Stimulated activated CD4-positive, alpha-beta T cell treated with anti-CD3 and anti-CD28 coated beads, TNF-alpha, amount 100 ng/mL, for 48 hours (primary cell): ENCODE measurements around the gene NNAT.
"Not testable (repeated sequence)": the region's sequence is repeated elsewhere in the genome, so short reads cannot be mapped to it uniquely, and the experiment has no call there.

Experiments used
- DNase-seq, 3 donors: peaks; one replicate each; pipeline ENCODE4 v3.0.0-alpha.2; 2020; ENCODE audit warnings: low read depth in 3 of 3

NNAT gene

DNA sequence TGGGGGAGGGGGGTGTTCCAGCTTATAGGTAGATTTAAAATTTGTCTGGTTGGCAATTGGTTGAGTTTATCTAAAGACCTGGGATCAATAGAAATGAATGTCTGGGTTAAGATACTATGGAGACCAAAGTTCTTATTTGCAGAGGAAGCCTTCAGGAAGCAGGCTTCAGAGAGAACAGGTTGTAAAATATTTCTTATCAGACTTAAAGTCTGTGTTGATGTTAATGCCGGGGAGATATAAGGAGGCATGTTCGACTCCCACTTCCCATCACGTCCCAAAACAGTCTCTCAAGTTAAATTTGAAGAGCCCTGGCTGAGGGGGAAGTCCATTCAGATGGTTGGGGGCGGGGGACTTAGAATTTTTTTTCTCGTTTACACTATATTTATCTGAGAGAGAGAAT, 19.0 kb downstream of the NNAT start:
- DNase-seq: no peak

DNA sequence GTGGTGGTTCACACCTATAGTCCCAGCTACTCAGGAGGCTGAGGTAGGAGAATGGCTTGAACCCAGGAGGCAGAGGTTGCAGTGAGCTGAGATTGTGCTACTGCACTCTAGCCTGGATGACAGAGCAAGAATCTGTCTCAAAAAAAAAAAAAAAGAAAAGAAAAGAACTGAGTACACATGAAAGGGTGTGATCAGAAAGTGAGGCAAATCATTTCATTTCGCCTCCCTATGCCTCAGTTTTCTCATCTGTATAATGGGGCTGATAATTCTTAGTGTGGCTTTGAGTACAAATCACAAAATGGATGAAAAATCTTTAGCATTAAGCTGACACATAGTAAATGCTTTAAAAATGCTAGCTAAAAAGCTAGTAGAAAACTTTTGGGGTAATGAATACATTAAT, 19.8 kb downstream of the NNAT start:
- DNase-seq: not testable (repeated sequence)

DNA sequence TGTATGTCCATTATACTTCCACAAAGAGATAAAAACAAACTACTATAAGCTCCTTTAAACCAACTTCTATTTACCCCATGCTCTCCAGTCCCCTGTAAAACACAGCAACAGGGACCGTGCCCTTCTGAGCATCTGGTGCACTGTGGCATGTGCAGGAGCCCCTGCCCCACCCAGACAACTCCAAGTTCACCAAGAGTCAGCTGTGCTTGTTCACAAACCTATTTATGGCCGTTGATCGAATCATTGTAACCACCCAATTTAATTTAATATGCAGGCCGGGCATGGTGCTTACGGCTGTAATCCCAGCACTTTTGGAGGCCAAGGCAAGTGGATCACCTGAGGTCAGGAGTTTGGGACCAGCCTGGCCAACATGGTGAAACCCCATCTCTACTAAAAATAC, 20.3 kb downstream of the NNAT start:
- DNase-seq: no peak

DNA sequence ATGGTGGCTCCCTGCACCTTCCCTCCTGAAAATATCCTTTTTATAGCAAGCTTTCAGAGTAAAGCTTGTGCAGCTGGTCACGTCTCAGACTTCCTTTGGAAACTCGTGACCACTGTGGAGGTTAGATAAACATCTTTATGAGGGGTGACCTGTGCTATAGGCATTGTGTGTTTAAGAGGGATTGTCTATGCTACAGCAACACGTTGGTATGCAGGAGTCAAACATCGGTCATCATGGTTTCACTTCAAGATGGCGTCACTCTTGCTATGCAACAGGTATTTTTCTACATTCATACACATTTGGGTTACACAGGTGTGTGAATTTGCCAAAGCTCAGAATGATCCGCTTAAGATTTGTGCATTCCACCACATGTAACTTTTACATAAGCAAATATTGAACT, 21.2 kb downstream of the NNAT start:
- DNase-seq: no peak

DNA sequence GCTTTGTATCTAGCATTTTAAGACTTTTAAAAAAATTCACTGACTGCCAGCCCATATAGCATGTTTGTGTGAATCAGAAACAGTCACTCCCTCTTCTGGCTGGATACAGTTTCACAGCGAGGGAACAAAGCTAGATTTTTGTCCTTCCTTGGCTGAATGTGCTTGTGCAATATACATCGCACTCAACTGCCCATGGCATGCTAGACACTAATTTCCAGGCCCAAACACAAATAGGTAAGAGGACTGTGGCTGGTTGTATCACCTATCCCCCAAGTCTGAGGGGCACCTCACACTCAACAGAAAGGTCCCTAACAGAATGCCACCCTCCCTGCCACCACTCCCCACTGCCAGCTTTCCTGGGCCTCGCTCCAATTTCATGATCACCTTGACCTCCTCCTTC, 22.8 kb downstream of the NNAT start:
- no peak for DNase-seq

DNA sequence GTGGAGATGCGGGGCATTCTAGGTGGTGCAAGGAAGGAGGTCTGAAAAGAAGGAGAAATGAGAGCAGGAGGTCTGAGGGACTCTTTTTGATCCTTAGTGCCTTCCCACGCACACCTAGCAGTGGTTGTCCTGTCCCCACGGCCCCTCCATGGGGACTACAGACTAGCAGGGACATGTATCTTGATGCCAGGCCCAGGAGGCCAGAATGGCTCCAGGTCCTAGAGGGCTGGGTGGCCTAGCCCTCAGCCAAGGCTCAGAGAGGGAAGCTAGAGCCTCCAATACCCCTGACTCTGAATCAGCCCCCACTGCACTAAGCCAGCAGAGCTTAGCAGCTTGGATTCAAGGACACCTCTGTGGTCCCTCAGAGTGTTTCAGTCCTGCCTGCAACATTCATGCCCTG, 23.3 kb downstream of the NNAT start:
- DNase-seq: no peak

DNA sequence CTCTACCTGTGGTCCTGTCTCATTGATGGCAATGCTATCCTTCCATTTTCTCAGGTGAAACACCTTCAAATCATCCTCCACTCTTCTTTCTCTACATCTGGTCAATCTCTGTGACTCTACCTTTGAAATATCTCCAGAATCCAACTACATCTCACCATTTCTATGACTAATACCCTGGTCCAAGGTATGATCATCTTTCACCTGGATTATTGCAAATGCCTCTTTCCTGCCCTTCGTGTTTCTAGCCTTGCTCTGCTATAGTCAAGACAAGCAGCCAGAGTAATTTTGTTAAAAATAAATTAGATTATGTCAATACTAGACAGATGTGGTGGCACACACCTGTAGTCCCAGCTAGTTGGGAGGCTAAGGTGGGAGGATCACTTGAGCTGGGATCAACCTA, 24.5 kb downstream of the NNAT start:
- no peak for DNase-seq

DNA sequence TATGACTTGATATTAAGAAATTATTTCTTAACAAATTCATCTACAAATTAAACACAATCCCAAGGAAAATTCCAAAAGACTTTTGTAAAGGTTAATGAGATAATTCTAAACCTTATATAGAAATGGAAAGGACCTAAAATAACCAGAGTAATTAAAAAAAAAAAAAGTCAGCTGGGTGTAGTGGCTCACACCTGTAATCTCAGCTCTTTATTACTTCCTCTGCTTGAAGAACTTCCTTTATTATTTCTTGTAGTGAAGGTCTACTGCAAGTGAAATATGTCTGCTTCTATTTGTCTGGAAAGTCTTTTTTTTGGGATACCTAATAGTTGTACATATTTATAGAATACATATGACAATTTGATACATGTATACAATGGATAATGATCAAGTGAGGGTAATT, 26.9 kb downstream of the NNAT start:
- DNase-seq: no peak

DNA sequence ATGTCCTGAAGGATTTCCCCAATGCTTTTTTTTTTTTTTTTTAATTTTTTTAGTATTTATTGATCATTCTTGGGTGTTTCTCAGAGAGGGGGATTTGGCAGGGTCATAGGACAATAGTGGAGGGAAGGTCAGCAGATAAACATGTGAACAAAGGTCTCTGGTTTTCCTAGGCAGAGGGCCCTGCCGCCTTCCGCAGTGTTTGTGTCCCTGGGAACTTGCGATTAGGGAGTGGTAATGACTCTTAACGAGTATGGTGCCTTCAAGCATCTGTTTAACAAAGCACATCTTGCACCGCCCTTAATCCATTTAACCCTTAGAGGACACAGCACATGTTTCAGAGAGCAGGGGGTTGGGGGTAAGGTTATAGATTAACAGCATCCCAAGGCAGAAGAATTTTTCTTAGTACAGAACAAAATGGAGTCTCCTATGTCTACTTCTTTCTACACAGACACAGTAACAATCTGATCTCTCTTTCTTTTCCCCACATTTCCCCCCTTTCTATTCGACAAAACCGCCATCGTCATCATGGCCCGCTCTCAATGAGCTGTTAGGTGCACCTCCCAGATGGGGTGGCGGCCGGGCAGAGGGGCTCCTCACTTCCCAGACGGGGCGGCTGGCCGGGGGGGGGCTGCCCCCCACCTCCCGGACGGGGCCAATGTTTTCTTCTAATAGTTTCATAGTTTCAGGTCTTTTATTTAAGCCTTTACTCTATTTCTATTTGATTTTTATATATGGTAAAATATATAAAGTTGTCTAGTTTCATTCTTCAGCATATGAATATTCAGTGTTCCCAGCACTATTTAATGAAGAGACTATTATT, 29.3 kb downstream of the NNAT start:
- DNase-seq: not testable (repeated sequence)

DNA sequence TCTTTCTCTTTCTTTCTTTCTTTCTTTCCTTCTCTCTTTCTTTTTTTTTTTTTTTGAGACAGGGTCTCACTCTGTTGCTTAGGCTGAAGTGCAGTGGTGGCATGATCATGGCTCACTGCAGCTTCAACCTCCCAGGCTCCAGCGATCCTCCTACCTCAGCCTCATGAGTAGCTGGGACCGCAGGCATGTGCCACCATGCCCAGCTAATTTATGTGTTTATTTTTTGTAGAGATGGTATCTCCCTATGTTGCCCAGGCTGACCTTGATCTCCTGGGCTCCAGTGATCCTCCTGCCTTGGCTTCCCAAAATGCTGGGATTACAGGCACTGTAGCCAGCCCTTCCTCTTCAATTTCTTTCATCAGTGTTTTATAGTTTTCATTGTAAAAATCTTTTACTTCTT, 30.6 kb downstream of the NNAT start:
- not testable (repeated sequence) for DNase-seq

DNA sequence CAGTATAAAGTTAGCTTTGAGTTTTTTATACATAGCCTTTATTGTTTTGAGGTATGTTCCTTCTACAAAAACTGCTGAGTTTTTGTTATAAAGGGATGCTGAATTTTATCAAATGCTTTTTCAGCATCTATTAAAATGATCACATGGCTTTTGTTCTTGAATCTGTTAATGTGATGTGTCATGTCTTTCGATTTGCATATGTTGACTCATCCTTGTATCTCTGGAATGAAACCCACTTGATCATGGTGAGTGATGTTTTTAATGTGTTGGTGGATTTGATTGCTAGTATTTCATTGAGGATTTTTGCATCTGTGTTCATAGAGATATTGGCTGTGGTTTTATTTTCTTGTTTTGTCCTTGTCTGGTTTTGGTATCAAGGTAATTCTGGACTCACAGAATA, 31.4 kb downstream of the NNAT start:
- no peak for DNase-seq

DNA sequence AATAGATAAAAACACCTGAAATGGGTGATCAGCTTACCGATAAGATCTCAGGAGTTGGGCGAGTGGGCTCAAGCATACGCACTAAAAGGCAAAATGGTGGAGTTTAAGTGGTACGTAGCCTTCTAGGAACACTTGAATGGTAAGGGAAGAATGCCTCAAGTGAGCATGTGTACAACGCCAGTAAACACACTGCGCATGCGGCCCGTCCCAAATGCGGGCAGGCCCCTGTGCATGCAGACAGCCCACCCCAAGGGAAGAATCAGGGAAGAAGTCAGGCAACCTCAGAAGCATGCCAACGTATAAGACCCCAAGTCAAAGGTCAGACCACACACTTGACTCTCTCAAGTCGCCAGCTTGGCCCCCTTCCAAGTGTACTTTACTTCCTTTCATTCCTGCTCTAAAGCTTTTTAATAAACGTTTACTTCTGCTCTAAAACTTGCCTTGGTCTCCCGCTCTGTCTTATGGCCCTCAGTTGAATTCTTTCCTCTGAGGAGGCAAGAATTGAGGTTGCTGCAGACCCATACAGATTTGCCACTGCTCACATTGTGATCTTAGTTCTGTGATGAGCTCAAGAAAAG, 33.8 kb downstream of the NNAT start:
- not testable (repeated sequence) for DNase-seq

DNA sequence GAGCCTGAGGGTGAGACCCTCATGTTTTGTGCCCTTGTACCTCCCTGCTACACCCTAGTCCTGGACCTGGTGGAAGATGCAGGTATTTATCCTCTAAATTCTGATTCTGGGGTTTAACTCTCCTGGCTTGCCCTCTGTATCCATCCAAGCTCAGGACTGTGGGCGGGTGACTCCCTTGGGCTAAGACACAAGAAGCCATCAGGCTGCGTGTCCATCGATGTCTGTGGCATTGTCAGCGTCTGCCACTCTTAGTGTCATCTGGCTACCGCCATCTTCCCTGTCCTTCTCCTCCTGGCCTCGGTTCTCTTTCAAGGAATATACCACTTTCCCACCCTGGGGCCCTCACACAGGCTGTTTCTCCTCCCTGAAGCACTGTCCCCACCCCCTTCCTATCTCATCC, 35.5 kb downstream of the NNAT start:
- DNase-seq: no peak

DNA sequence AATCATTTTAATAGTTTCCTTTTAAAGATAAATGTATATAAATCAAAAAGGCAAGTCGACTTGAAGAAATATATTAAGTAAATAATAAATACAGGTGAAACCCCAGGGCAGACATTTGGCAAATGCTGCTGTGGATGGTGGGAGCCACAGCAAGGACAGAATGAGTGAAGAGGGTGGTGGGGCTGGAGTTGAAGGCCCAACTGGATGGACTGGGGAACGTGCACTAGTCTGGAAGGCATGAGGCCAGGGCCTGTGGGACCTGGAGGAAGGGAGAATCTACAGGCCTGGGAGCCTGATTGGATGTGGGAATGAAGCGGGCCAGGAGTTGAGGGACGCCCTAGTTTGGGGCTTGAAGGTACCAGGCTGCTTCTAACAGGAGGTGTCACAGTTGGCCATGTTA, 37.3 kb downstream of the NNAT start:
- DNase-seq: no peak

DNA sequence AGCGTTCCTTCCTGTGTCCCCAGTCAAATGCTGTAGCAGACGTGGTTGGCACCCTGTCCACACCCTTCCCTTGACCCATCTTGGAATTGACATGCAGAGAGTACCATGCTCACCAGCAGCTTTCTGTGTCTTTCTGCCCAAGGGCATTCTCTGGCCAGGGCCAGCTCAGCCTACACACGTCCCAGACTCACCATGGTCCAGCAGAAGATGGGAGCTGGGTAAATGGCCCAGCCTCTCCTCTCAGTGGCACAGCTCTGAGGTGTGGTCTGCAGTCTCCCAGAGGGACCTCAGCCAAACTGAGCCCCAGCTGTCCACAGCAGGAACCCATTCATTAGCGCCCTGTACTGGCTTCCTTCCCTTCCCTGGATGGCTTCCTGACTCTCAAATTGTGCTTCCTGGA, 37.7 kb downstream of the NNAT start:
- DNase-seq: no peak

DNA sequence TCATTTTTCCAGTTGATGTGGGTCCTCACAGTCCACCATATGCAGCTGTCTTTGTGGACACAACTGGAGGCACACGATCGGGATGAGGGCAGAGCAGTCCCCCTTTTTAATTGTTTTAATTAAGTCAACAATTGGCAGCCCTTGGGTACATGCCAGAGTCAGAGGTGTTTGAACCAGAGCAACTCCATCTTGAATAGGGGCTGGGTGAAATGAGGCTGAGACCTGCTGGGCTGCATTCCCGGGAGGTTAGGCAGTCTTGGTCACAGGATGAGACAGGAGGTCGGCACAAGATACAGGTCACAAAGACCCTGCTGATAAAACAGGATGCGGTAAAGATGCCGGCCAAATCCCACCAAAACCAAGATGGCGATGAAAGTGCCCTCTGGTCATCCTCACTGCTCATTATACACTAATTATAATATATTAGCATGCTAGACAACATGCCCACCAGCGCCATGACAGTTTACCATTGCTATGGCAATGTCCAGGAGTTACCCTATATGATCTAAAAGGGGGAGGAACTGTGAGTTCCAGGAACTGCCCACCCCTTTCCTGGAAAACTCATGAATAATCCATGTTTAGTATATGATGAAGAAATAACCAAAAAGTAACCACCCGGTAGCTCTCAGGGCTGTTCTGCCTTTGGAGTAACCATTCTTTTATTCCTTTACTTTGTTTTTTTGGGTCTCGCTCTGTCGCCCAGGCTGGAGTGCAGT, 38.4 kb downstream of the NNAT start:
- no peak for DNase-seq

DNA sequence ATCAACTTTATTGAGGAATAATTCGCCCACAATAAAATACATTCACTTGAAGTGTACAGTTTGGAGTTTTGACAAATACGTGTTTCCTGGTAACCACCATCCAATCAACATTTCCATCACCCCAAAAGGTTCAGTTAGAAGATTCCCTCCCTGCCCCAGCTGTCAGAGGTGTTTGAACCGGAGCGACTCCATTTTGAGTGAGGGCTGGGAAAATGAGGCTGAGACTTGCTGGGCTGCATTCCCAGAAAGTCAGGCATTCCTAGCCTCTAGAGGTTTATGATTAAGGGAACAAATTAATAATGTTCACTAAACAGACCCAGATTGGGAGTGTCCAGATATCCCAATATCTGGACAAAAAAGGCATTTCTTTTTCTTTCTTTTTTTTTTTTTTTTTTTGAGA, 39.6 kb downstream of the NNAT start:
- DNase-seq: no peak

DNA sequence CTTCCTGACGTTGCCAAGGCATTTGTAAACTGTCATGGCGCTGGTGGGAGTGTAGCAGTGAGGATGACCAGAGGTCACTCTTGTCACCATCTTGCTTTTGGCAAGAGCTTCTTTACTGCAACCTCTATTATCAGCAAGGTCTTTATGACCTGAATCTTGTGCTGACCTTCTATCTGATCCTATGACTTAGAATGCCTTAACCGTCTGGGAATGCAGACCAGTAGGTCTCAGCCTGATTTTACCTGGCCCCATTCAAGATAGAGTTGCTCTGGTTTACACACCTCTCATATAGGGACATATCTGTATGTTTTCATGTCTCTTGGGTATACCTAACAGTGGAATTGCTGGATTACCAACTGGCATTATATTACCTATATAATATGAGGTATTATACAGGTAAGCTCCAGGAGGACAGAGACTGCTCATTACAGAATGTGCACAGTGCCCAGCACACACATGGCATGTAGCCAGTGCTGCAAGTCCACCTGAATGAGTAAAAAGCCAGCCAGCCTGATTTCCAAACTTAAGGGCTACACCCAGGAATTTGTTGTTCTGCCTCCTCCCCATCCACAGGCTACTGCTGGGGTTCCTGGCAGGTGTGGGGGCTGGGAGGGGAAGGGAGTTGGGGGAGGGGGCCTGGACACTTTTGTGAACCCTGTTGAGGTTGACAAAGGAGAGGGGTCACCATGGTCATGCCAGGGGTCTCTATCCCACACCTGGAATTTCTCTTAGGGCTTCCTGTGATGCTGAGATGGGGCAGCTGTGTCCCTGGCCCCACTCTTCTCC, 41.8 kb downstream of the NNAT start:
- DNase-seq: no peak

DNA sequence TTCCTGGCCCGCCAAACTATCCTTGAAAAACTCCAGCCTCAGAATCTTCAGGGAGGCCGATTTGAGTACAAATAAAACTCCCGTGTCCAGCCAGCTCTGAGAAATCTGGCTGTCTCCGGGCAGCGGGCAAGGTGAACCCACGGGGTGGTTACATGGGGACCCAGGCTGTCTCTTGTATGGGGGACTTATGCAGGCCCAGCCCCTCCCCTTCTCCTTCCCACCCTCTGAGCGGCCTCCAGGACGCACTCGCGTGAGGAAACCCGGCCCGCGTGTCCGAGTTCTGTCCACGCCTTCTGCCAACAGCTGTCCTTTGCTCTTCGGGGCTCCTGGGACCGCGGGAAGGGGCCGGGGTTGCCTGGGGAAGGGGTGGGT, 43.0 kb downstream of the NNAT start:
- no peak for DNase-seq

DNA sequence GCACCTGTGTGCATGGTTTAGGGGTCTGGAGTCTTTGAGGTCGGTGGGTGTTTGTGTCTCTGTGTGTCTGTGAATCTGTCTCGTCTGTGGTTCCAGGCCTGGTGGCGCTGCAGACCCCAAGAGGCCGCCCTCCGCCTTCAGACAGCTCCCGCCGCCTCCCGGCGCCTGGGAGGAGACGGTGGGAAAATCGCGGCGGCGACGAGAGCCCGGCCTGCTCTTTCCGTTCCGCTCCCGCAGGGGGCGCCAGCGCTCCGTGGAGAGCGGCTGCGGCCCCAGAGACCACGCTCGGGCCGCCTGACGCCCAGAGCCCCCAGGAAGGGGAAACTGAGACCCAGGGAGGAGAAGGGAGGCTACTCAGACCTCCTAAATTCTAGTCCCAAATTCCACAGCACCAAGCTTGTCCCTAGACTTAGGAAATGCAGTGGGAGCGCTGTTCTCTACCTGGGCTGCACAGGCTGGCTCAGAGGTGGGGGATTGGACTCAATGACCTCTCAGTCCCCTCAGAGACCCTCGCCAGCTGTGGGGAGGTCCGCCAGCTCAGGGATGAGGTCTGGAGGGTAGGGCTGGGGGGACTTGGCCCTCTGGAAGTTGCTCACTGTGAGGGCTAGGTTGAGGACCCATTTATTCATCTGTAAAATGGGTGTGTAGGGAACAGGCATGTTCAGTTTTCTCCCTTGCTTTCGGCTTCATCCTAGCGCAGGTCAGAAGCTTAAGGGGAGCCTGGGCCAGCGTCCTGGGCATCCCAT, 43.5 kb downstream of the NNAT start:
- DNase-seq: peak; percentile 6 to 33 (median 27)

DNA sequence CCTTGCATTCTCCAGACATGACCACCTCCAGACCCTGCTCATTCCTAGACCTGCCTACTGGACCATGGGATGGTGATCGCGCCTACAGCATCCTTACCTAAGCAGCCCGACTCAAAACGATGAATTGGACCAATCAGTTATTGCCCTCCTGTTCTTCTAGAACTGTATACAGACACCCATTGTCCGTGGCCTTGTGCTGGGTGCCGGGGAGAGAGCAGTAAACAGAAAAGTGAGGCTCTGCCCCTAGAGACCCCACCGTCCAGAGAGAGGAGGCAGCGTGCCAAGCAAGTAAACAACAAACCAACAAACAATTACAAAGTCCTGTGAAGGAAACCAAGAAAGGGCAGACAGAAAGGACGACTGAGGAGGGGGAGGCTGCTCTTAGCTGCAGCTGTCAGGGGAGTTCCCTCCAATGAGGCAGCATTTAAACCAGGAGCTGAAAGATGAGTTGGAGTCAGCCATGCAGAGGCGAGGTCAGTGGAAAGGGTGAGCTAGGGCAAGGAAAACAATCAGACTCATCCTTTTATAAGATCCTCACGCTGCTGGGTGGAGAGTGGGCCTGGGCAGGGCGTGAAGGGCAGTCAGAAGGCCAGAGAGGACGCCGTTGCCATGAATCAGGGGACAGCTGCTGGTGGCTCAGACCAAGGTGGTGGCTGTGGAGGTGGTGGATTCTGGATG, 44.2 kb downstream of the NNAT start:
- no peak for DNase-seq
